Loucy (cell line): ENCODE measurements around the gene EFNA3.

Source experiments
- H2AFZ ChIP-seq: fragments of 200-600 bp; sonication (generic); 2 replicates; pipeline ENCODE4 v1.6.0; 2016; ENCODE audit warnings: antibody characterized with exemption, mild to moderate bottlenecking, low read length, moderate library complexity
- H3F3A ChIP-seq: fragments of 200-600 bp; 2 replicates; pipeline ENCODE4 v1.6.0; 2016; ENCODE audit warnings: antibody characterized with exemption, low read depth, mild to moderate bottlenecking
- H3K27me3 ChIP-seq: fragments of 200-600 bp; sonication (generic); 2 replicates; pipeline ENCODE4 v1.6.1; 2014; ENCODE audit warnings: low read length, mild to moderate bottlenecking; ENCODE audit not compliant: insufficient read depth, poor library complexity, severe bottlenecking
- H3K36me3 ChIP-seq: fragments of 200-600 bp; sonication (generic); 2 replicates; pipeline ENCODE4 v1.6.1; 2016; ENCODE audit warnings: low read length; ENCODE audit not compliant: insufficient read depth
- H3K4me1 ChIP-seq: fragments of 200-600 bp; sonication (generic); 2 replicates; pipeline ENCODE4 v1.5.1; 2014; ENCODE audit warnings: low read length, mild to moderate bottlenecking; ENCODE audit not compliant: insufficient read depth, poor library complexity, severe bottlenecking
- H3K4me2 ChIP-seq: fragments of 200-600 bp; sonication (generic); 2 replicates; pipeline ENCODE4 v1.6.0; 2014; ENCODE audit warnings: antibody characterized with exemption, low read length, low read depth, mild to moderate bottlenecking; ENCODE audit not compliant: poor library complexity, severe bottlenecking
- H3K4me3 ChIP-seq: fragments of 200-600 bp; sonication (generic); 2 replicates; pipeline ENCODE4 v1.5.1; 2014; ENCODE audit warnings: low read length, mild to moderate bottlenecking, mixed read lengths; ENCODE audit not compliant: poor library complexity, severe bottlenecking
- H3K79me2 ChIP-seq: fragments of 200-600 bp; sonication (generic); 2 replicates; pipeline ENCODE4 v1.6.1; 2014; ENCODE audit warnings: low read length; ENCODE audit not compliant: insufficient read depth
- H3K9ac ChIP-seq: fragments of 200-600 bp; sonication (generic); 2 replicates; pipeline ENCODE4 v1.6.0; 2014; ENCODE audit warnings: mild to moderate bottlenecking, low read depth, low read length, moderate library complexity; ENCODE audit not compliant: poor library complexity, severe bottlenecking
- H3K9me2 ChIP-seq: fragments of 200-600 bp; sonication (generic); replicated peaks from 2 replicates; pipeline ENCODE4 v1.6.1; 2016; ENCODE audit warnings: low read depth, low read length, mixed read lengths
- H3K9me3 ChIP-seq: fragments of 200-600 bp; sonication (generic); 2 replicates; pipeline ENCODE4 v1.6.1; 2014; ENCODE audit warnings: mild to moderate bottlenecking, antibody characterized with exemption, low read length, low read depth; ENCODE audit not compliant: insufficient read depth
- H4K20me1 ChIP-seq: fragments of 200-600 bp; sonication (generic); 2 replicates; pipeline ENCODE4 v1.6.0; 2014; ENCODE audit warnings: antibody characterized with exemption, low read length, mild to moderate bottlenecking; ENCODE audit not compliant: insufficient read depth, poor library complexity, severe bottlenecking
- EZH2phosphoT487 ChIP-seq: fragments of 200-600 bp; IDR thresholded peaks from 2 replicates; pipeline ENCODE4 v1.6.1; 2018; ENCODE audit warnings: antibody characterized with exemption, mild to moderate bottlenecking, moderate library complexity, borderline replicate concordance
- TF ChIP-seq, protein P1 (sequence below): fragments of 200-600 bp; sonication (generic); conservative IDR thresholded peaks from 2 replicates; pipeline ENCODE4 v1.5.1; 2014; ENCODE audit warnings: mild to moderate bottlenecking, antibody characterized with exemption, low read length

EFNA3 gene

DNA sequence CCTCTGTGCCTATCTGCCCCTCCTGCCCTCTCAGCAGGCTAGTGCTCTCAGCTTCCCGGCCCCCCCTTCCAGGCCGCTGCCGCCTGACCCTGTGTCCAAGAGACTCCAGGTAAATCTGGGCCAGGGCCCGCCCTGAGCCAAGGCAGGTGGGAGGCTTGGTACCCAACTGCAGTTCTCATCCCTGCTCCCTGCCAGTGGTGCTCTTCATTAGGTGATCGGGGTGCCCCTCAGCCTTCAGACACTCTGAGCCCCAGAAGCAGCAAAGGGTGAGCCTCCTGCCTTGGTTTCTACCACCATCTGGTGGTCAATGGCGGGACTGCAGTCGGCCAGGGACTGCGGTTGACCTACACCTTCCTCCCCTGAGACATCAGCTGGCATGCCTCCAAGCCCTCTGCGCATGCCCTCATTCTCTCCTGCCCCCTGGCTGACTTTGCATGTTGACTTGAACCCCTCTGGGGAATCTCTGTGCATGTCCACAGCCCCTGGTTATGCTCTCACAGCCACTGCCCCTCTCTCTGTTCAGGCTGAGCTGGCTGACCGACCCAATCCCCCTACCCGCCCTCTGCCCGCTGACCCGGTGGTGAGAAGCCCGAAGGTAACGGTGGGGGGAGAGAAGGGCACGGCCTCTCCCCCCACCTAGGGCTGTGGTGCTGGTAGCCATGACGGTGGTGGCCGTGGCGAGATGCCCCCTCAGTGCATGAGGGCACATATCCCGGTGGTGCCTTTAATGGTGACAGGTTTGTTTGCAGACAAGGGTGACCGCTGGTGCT lies 17.1 kb upstream of the EFNA3 start:
- Histone ChIP-seq H3K27me3 (no peaks in the 10 kb centered on the region), H3K9me2 (no peaks in the 10 kb centered on the region), H3F3A (no peaks in the 10 kb centered on the region), H3K9ac (peak overlapping the region; percentile 33), H3K4me1 (peaks cover 34% of the 10 kb centered on the region), H3K9me3 (no peaks in the 10 kb centered on the region), H3K79me2 (peaks cover 24% of the 10 kb centered on the region), H2AFZ (no peak overlapping the region), H3K4me3 (peak overlapping the region; percentile 85), H4K20me1 (peaks cover 12% of the 10 kb centered on the region), H3K36me3 (no peaks in the 10 kb centered on the region), H3K4me2 (peak overlapping the region; percentile 92)
- TF ChIP-seq EZH2phosphoT487, result no peak
- TF ChIP-seq, protein P1, sequence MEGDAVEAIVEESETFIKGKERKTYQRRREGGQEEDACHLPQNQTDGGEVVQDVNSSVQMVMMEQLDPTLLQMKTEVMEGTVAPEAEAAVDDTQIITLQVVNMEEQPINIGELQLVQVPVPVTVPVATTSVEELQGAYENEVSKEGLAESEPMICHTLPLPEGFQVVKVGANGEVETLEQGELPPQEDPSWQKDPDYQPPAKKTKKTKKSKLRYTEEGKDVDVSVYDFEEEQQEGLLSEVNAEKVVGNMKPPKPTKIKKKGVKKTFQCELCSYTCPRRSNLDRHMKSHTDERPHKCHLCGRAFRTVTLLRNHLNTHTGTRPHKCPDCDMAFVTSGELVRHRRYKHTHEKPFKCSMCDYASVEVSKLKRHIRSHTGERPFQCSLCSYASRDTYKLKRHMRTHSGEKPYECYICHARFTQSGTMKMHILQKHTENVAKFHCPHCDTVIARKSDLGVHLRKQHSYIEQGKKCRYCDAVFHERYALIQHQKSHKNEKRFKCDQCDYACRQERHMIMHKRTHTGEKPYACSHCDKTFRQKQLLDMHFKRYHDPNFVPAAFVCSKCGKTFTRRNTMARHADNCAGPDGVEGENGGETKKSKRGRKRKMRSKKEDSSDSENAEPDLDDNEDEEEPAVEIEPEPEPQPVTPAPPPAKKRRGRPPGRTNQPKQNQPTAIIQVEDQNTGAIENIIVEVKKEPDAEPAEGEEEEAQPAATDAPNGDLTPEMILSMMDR, result peak; percentile 99

DNA sequence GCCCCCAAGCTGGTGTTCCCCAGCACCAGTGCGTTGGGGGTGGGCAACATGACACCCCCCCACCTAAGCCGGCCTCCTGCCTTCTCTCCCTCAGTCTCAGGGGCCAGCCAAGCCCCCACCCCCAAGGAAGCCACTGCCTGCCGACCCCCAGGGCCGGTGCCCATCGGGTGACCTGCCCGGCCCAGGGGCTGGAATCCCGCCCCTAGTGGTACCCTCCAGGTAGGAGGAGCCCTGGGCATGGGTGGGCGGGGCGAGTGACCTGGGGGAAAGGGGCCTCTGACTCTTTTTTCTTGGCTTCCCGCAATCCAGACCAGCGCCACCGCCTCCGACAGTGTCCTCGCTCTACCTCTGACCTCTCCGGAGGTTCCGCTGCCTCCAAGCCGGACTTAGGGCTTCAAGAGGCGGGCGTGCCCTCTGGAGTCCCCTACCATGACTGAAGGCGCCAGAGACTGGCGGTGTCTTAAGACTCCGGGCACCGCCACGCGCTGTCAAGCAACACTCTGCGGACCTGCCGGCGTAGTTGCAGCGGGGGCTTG lies 16.4 kb upstream of the EFNA3 start:
- Histone ChIP-seq H3K9ac (peak overlapping the region; percentile 33), H2AFZ (peak overlapping the region; percentile 74; the same call in 1 of the 2 replicates), H3K9me2 (no peaks in the 10 kb centered on the region), H3K27me3 (no peaks in the 10 kb centered on the region), H3K36me3 (no peaks in the 10 kb centered on the region), H3F3A (no peaks in the 10 kb centered on the region), H3K79me2 (peaks cover 29% of the 10 kb centered on the region), H3K4me2 (peak overlapping the region; percentile 92), H3K9me3 (no peaks in the 10 kb centered on the region), H3K4me3 (peak overlapping the region; percentile 85), H4K20me1 (peaks cover 12% of the 10 kb centered on the region), H3K4me1 (peaks cover 40% of the 10 kb centered on the region)
- TF ChIP-seq EZH2phosphoT487, result no peak
- TF ChIP-seq, protein P1, result no peak

DNA sequence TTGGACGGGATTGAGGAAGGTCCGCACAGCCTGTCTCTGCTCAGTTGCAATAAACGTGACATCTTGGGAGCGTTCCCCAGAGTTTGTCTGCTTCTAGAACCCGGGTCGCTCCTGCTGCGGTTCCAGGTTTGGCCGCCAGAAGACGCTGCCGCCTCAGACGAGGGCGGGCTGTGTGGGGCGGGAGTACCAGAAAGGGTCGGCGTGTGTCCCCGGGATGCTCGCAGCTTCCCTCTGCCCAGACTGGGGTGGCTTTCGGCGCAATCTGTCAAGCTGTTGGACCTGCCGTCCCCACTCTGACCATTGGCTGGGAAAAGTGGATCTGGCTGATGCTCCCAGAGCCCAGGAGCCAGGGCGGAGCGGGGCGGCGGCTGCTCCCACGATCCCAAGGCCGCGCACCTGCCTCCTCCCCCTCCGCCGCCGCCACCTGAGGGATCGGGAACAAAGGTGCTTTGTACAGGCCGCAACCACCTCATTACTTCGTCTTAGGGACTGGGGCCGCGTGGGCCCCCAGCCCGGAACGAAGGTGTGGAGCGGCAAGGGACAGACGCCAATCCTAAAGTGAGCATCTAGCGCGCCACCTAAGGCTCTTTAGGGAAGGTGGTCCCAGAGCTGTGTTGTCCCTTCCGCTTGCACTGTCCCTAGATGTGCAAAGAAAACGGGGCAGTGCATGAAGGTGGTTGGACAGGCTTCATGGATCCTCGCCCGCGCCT lies 15.8 kb upstream of the EFNA3 start:
- Histone ChIP-seq H3K9me3 (no peaks in the 10 kb centered on the region), H3K9me2 (no peaks in the 10 kb centered on the region), H3K4me3 (peak overlapping the region; percentile 85), H3K79me2 (peaks cover 29% of the 10 kb centered on the region), H3F3A (no peaks in the 10 kb centered on the region), H3K4me2 (peak overlapping the region; percentile 92), H3K4me1 (peaks cover 40% of the 10 kb centered on the region), H2AFZ (peak overlapping the region; percentile 74; the same call in 1 of the 2 replicates), H3K36me3 (no peaks in the 10 kb centered on the region), H3K27me3 (no peaks in the 10 kb centered on the region), H3K9ac (peak overlapping the region; percentile 33), H4K20me1 (peaks cover 12% of the 10 kb centered on the region)
- TF ChIP-seq EZH2phosphoT487, result no peak
- TF ChIP-seq, protein P1, result peak; percentile 77
